ENCODE measurements around the gene KCNK7. TPM values are rescaled to one million over a fixed set of nuclear protein-coding genes. Genes with fewer than 3 reads are reported as not detected.

The KCNK7 gene
- total and polyA plus RNA-seq, 2 donors (not counting 3 experiments of a cell fraction or from before 2014, with no cell fraction given), result 0.17 to 0.60 TPM

DNA sequence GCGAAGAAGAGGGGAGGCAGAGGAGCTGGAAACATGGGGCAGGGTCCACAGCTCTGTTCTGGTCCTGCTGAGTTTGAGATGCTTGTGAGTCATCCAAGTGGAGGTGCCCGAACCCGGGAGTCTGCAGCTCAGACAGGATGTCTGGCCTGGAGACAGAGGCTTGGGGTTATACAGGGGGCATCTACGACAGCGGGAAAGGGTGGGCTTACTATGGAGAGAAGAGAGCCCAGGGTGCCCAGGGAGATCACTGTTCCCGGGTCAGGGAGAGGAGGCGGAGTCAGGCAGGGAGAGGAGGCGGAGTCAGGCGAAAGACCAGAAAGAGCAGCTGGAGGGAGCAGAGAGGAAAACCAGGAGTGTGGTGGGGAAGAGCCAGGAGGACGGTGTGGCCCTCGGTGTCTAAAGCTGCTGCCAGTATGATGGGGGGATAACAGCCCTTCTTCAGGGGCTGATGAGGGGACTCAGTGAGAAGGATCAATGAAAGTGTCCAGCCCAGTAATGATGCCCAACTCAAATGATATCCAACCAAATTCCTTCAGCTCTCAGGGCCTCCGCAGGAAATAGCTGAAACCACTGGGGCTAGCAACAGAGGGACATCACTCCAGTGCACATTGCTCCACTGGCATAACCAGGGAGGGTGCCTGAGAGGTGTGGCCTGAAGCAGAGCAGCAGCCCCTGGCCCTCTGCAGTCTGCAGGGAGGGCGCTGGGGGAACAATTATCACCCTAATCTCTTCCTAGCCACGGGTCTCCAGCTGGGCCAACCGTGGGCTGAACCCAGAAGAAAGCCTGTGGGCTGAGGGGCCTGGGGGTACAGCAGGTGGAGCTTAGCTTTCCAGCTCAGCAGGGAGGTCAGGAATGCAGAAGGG is 34.8 kb downstream of the KCNK7 start:
- DNase-seq (ENCODE audit: low read depth, low spot score) (peak; percentile 91), FAIRE-seq (peak; percentile 94)
- peaks cover 54% of the 10 kb centered on the region for H3K4me1 ChIP-seq (ENCODE audit: control insufficient read depth, extremely low read depth, insufficient read depth, low read length)
- H3K9me1 ChIP-seq (replicated peaks; ENCODE audit: control insufficient read depth, extremely low read depth, insufficient read depth, low read length), result no peaks in the 10 kb centered on the region
- H3K9me3 ChIP-seq (replicated peaks; ENCODE audit: control insufficient read depth, insufficient read depth, low read length), result no peaks in the 10 kb centered on the region
- H2AFZ ChIP-seq (ENCODE audit: low read depth, low read length), result peak overlapping the region; percentile 8
- H3K4me2 ChIP-seq (ENCODE audit: insufficient read depth, low read length), result peak overlapping the region; percentile 44
- peaks cover 12% of the 10 kb centered on the region for H3K79me2 ChIP-seq (ENCODE audit: control insufficient read depth, insufficient read depth, low read length)
- dilution Hi-C loops (cut with MboI; ENCODE audit: extremely low pct_ligation_motif_present, low sequenced_read_pairs), result no loop called here
- H4K20me1 ChIP-seq (replicated peaks; ENCODE audit: control insufficient read depth, extremely low read depth, insufficient read depth, low read length), result no peaks in the 10 kb centered on the region
- CTCF ChIA-PET, result interaction anchor here (0.8 to 4.3 kb wide), 10 partner anchors 9 to 54 kb away, joined by 3 to 54 read pairs (median 6); partner anchors contain the start of genes FAM89B, PCNX3 and ZNRD2
- H3K36me3 ChIP-seq (ENCODE audit: control insufficient read depth in 2 of 2, extremely low read depth in 1 of 2, insufficient read depth in 2 of 2, low read length in 2 of 2), result no peaks in the 10 kb centered on the region
- intact Hi-C loops (cut with micrococcal nuclease), result loop anchor here (1.0 to 2.0 kb wide), 3 partner anchors 10 to 20 kb away; partner anchors contain the start of gene ZNRD2
- H3K27ac ChIP-seq (ENCODE audit: insufficient read depth, low read depth, low read length), result peak overlapping the region; percentile 78
- no TSS peak for BruUV-seq (replicated peaks)
- H3K27me3 ChIP-seq (ENCODE audit: control insufficient read depth in 2 of 2, insufficient read depth in 2 of 2, low read length in 2 of 2), result no peaks in the 10 kb centered on the region
- peak; percentile 64 for TF ChIP-seq FOS (IDR thresholded peaks at IDR 0.05; ENCODE audit: borderline replicate concordance, insufficient read depth, low read length)
- TF ChIP-seq POLR2A (IDR thresholded peaks at IDR 0.05; ENCODE audit: low read depth, low read length), result peak; percentile 58
- TF ChIP-seq GATA2 (IDR thresholded peaks at IDR 0.05; ENCODE audit: insufficient read depth, insufficient read length, low read depth, low read length), result no peak
- peak; percentile 56 for TF ChIP-seq JUN (IDR thresholded peaks at IDR 0.05; ENCODE audit: borderline replicate concordance, insufficient read depth, insufficient read length, low read depth)
- peak; percentile 18 for TF ChIP-seq POLR2AphosphoS5 (IDR thresholded peaks at IDR 0.05; ENCODE audit: insufficient read depth, low read depth, low read length)
- no peak overlapping the region for H3K4me3 ChIP-seq (replicated peaks in 1 of 3; ENCODE audit: insufficient read depth in 1 of 3, low read depth in 1 of 3, low read length in 3 of 3)
- POLR2A ChIA-PET, result interaction anchor here (0.8 to 1.0 kb wide), 2 partner anchors 9 to 138 kb away, joined by 3 to 4 read pairs; partner anchors contain the start of genes NEAT1 and ZNRD2
- H3K9ac ChIP-seq (replicated peaks; ENCODE audit: extremely low read depth, insufficient read depth, low read length), result peak overlapping the region; percentile 57

All from endothelial cell of umbilical vein (primary cell).